Retinal pigment epithelial cell (primary cell): Measurements from ENCODE around the gene ATP5MK.

Experiments
- DNase-seq: peaks from one replicate; pipeline ENCODE4 v3.0.0-alpha.2; 2010; ENCODE audit warnings: low read depth
- H3K4me3 ChIP-seq: 2 replicates; pipeline ENCODE4 v1.5.1; 2011; ENCODE audit warnings: mild to moderate bottlenecking, low read length, control low read depth, moderate library complexity
- TF ChIP-seq, protein P1 (sequence below): conservative IDR thresholded peaks from 2 replicates; pipeline ENCODE4 v1.5.1; 2011; ENCODE audit warnings: low read depth, low read length, control low read depth, inconsistent platforms

Gene ATP5MK

DNA sequence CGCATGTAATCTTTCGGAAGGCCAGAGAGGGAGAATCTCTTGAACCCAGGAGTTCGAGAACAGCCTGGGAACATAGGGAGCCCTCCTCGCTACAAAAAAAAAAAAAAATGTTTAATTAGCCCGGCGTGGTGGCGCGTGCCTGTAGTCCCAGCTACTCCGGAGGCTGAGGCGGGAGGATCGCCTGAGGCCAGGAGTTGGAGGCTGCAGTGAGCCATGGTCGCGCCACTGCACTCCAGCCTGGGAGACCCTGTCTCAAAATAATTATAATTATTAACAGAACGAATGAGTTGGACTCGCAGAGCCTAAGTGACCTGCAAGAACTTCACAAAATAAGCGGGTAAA lies 46.1 kb downstream of the ATP5MK start:
- no peak for DNase-seq
- TF ChIP-seq, protein P1, sequence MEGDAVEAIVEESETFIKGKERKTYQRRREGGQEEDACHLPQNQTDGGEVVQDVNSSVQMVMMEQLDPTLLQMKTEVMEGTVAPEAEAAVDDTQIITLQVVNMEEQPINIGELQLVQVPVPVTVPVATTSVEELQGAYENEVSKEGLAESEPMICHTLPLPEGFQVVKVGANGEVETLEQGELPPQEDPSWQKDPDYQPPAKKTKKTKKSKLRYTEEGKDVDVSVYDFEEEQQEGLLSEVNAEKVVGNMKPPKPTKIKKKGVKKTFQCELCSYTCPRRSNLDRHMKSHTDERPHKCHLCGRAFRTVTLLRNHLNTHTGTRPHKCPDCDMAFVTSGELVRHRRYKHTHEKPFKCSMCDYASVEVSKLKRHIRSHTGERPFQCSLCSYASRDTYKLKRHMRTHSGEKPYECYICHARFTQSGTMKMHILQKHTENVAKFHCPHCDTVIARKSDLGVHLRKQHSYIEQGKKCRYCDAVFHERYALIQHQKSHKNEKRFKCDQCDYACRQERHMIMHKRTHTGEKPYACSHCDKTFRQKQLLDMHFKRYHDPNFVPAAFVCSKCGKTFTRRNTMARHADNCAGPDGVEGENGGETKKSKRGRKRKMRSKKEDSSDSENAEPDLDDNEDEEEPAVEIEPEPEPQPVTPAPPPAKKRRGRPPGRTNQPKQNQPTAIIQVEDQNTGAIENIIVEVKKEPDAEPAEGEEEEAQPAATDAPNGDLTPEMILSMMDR, result no peak

More for the DNA sequence above, 46.1 kb downstream of the ATP5MK start:
- H3K4me3 ChIP-seq, result peak overlapping the region; percentile 70
